Spleen (tissue), 11 donors: ENCODE data around the gene TMA16. TPM values are rescaled to one million over a fixed set of nuclear protein-coding genes. Genes with fewer than 3 reads are reported as not detected.

ENCODE experiments used
- DNase-seq: peaks from one replicate; pipeline ENCODE4 v3.0.0-alpha.2; 2020
- H3K27ac ChIP-seq, 8 donors: fragments of 200-600 bp; sonication (generic) in 7 of 8; 1 replicate in 4 of 8; 2 replicates in 4 of 8; pipeline versions ENCODE4 v1.5.0 to v1.8.0; 2016 to 2021; ENCODE audit warnings: inconsistent platforms in 4 of 8, mild to moderate bottlenecking in 4 of 8, moderate library complexity in 1 of 8
- H3K27me3 ChIP-seq, 7 donors: fragments of 200-600 bp; sonication (generic) in 6 of 7; replicated peaks in 1 of 7; 1 replicate in 4 of 7; 2 replicates in 3 of 7; pipeline versions ENCODE4 v1.5.0 to v1.8.0; 2016 to 2021; ENCODE audit warnings: inconsistent platforms in 3 of 7, mild to moderate bottlenecking in 1 of 7
- H3K36me3 ChIP-seq, 6 donors: fragments of 200-600 bp; sonication (generic) in 5 of 6; 1 replicate in 4 of 6; 2 replicates in 2 of 6; pipeline versions ENCODE4 v1.5.0 to v1.8.0; 2016 to 2021; ENCODE audit warnings: inconsistent platforms in 2 of 6
- H3K4me1 ChIP-seq, 6 donors: fragments of 200-600 bp; sonication (generic) in 5 of 6; 1 replicate in 3 of 6; 2 replicates in 3 of 6; pipeline versions ENCODE4 v1.5.0 to v1.8.0; 2016 to 2021; ENCODE audit warnings: inconsistent platforms in 3 of 6
- H3K4me3 ChIP-seq, 8 donors: fragments of 200-600 bp; sonication (generic) in 7 of 8; 1 replicate in 4 of 8; 2 replicates in 4 of 8; pipeline versions ENCODE4 v1.5.0 to v1.8.0; 2016 to 2021; ENCODE audit warnings: inconsistent platforms in 4 of 8, mild to moderate bottlenecking in 4 of 8, moderate library complexity in 2 of 8
- H3K9me3 ChIP-seq, 8 donors: fragments of 200-600 bp; sonication (generic) in 7 of 8; 1 replicate in 4 of 8; 2 replicates in 4 of 8; pipeline versions ENCODE4 v1.5.0 to v1.8.0; 2016 to 2021; ENCODE audit warnings: inconsistent platforms in 4 of 8
- POLR2A ChIP-seq, 3 donors: fragments of 450-650 bp; IDR thresholded peaks; one replicate each; pipeline ENCODE4 v1.5.1; 2017; ENCODE audit warnings: antibody characterized with exemption in 3 of 3, mild to moderate bottlenecking in 1 of 3
- POLR2AphosphoS5 ChIP-seq, 3 donors: sonication (generic); formaldehyde crosslinking; IDR thresholded peaks; one replicate each; pipeline ENCODE4 v1.5.1; 2017; ENCODE audit warnings: antibody characterized with exemption in 3 of 3
- WGBS, 5 donors: extraction: QIAGEN DNeasy Blood & Tissue Kit in 3 of 5; methylation state at CpG; one replicate each; pipeline versions ENCODE4 v1.1.5 to v1.1.7; 2013 to 2018; 5-methylcytosine and 5-hydroxymethylcytosine counted together
- intact Hi-C: fragments of 100-400 bp; cut with DNase I; formaldehyde crosslinking; loops from one replicate; pipeline ENCODE4 v1.15.0; 2023; ENCODE audit warnings: low total_unique reads
- polyA plus RNA-seq, 3 donors: library from polyadenylated mRNA; stranded (reverse); fragments of 200-250 nt; gene quantifications; one replicate each; pipeline ENCODE4 v1.2.1, GENCODE V29; 2013
- total RNA-seq, 7 donors: library from RNA; depleted of rRNA in 3 of 7; stranded (reverse); fragments of >200 nt in 3 of 7; fragmentation: NEBNext Ultra II Directional in 4 of 7; extraction: Animal tissue kit (Norgen Biotek cat#: 25700) in 4 of 7; gene quantifications; one replicate each; pipeline versions ENCODE4 v1.1.0 to v1.2.1, GENCODE V29; 2016 to 2021
- TF ChIP-seq, protein P1 (sequence below), 11 experiments: fragments of 200-600 bp in 7 of 11; fragments of 450-650 bp in 4 of 11; sonication (generic) in 4 of 11; IDR thresholded peaks in 8 of 11; conservative IDR thresholded peaks in 3 of 11; 1 replicate in 7 of 11; 2 replicates in 4 of 11; pipeline versions ENCODE4 v1.4.0 to v1.8.0; 2016 to 2021; ENCODE audit warnings: antibody characterized with exemption in 11 of 11, inconsistent platforms in 4 of 11, mild to moderate bottlenecking in 1 of 11
- donor health status: healthy with polysubstance abuse.
- donor health status: DM: no; HTN: no; CAD: no; lungs with moderate emphysema.
- donor health status: DM: no; HTN: no; CAD: no.
- donor health status: Bipolar disorder and iron deficiency.
- donor health status: healthy.
- donor health status: DM: no; HTN: no; CAD: no.
- donor health status: DM: yes; HTN: yes; CAD: no.

Gene TMA16
- total and polyA plus RNA-seq, 10 donors: 15.6 to 39.0 (median 29.1) TPM

DNA sequence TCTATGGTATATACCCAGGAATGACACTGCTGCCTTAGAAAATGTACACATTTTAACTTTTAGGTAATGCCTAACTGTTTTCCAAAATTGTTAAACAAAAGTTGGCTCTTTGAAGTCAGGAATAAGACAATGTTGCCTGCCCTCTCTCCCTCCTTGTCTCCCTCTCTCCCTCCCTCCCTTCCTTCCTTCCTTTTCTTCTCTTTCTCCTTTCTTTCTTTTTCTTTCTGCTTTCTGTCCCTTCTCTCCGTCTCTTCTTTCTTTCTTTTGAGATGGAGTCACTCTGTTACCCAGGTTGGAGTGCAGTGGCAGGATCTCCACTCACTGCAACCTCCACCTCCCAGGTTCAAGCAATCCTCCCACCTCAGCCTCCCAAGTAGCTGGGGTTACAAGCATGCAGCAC, 4.6 kb upstream of the TMA16 start:
- intact Hi-C loops: loop anchor here (5.0 to 10.0 kb wide), 2 partner anchors 57 to 185 kb away; no protein-coding TSS in a partner anchor
- TF ChIP-seq POLR2AphosphoS5 (IDR thresholded peaks at IDR 0.05) (no peak), POLR2A (IDR thresholded peaks at IDR 0.05) (no peak)
- TF ChIP-seq, protein P1, sequence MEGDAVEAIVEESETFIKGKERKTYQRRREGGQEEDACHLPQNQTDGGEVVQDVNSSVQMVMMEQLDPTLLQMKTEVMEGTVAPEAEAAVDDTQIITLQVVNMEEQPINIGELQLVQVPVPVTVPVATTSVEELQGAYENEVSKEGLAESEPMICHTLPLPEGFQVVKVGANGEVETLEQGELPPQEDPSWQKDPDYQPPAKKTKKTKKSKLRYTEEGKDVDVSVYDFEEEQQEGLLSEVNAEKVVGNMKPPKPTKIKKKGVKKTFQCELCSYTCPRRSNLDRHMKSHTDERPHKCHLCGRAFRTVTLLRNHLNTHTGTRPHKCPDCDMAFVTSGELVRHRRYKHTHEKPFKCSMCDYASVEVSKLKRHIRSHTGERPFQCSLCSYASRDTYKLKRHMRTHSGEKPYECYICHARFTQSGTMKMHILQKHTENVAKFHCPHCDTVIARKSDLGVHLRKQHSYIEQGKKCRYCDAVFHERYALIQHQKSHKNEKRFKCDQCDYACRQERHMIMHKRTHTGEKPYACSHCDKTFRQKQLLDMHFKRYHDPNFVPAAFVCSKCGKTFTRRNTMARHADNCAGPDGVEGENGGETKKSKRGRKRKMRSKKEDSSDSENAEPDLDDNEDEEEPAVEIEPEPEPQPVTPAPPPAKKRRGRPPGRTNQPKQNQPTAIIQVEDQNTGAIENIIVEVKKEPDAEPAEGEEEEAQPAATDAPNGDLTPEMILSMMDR (IDR thresholded peaks at IDR 0.05 in 8 of 11, conservative IDR thresholded peaks at IDR 0.05 in 3 of 11): no peak
- H3K36me3 ChIP-seq: no peaks in the 10 kb centered on the region
- H3K27ac ChIP-seq: no peak overlapping the region
- no peaks in the 10 kb centered on the region for H3K9me3 ChIP-seq
- 56 to 80% (median 71%) methylated on average over 1 of the region's 1 CpG for WGBS, 5 donors
- H3K4me3 ChIP-seq: no peak overlapping the region
- no peak for DNase-seq
- H3K27me3 ChIP-seq: no peaks in the 10 kb centered on the region
- peaks cover 0 to 22% (median 13%) of the 10 kb centered on the region in 6 donors for H3K4me1 ChIP-seq

DNA sequence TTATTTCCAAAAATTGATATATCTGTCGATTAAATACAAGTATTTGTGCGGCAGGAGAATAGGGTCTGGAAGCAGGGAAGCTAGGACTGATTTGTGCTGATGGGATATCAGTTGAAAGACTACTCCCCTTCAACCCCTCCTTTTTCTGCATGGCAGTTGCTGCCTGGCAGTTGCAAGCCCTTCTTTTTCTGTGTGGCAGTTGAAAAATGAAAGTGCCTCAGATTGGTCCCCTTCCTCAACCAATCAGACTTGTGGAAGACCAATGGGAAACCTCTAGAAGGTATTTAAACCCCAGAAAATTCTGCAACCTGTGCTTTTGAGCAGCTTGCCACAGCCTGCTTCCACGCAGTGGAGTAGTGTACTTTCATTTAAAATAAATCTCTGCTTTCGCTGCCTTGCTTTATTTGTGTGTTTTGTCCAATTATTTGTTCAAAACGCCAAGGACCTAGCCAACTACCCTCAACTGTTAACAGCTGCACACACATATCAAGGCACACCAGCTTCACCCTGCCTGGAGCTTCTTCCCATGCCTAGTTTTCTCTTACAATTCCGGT, 1.5 kb upstream of the TMA16 start:
- Histone ChIP-seq H3K27me3 (no peaks in the 10 kb centered on the region), H3K4me3 (peak overlapping the region in 1 of 8 donors; percentile 95), H3K36me3 (peaks cover 0 to 6% (median 0%) of the 10 kb centered on the region in 6 donors), H3K4me1 (peaks cover 20 to 45% (median 36%) of the 10 kb centered on the region in 6 donors), H3K27ac (peak overlapping the region in 7 of 8 donors; percentile 87 to 94 (median 92)), H3K9me3 (no peaks in the 10 kb centered on the region)
- WGBS, 5 donors: 93 to 98% (median 96%) methylated on average over 6 of the region's 6 CpGs
- no peak for DNase-seq
- TF ChIP-seq POLR2AphosphoS5 (IDR thresholded peaks at IDR 0.05): no peak
- no peak for TF ChIP-seq POLR2A (IDR thresholded peaks at IDR 0.05)
- TF ChIP-seq, protein P1 (IDR thresholded peaks at IDR 0.05 in 8 of 11, conservative IDR thresholded peaks at IDR 0.05 in 3 of 11): no peak
- intact Hi-C loops: no loop called here

DNA sequence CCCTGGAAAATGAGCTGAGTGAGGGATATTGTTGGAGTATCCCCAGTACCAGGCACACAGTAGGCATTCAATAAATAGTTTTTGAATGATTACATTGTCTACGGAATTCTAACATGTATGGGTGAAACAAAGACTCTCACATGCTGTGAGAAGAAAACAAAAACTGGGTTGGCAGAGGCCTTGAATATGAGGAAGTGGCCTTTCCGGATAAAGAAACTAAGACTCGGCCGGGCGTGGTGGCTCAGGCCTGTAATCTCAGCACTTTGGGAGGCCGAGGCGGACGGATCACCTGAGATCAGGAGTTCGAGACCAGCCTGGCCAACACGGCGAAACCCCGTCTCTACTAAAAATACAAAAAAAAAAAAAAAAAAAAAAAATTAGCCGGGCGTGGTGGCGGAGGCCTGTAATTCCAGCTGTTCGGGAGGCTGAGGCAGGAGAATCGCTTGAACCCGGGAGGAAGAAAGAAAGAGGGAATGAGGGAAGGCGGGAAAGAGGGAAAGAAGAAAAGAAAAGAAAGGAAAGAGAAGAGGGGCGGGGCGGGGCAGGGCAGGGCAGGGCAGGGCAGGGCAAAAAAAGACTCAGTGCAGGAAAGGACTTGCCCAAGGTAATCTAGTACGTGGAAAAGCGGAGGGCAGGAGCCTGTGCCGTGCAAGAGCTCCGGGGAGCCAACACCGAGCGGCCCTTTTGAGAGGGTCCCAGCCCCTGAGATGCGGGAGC, 689 bp upstream of the TMA16 start:
- Histone ChIP-seq H3K9me3 (no peaks in the 10 kb centered on the region), H3K27ac (peak overlapping the region; percentile 87 to 94 (median 92)), H3K27me3 (no peaks in the 10 kb centered on the region), H3K4me1 (peaks cover 20 to 50% (median 36%) of the 10 kb centered on the region in 6 donors), H3K4me3 (peak overlapping the region; percentile 76 to 97 (median 88)), H3K36me3 (peaks cover 0 to 6% (median 0%) of the 10 kb centered on the region in 6 donors)
- intact Hi-C loops: no loop called here
- 26 to 36% (median 31%) methylated on average over 27 to 28 of the region's 28 CpGs for WGBS, 5 donors
- TF ChIP-seq, protein P1 (IDR thresholded peaks at IDR 0.05 in 8 of 11, conservative IDR thresholded peaks at IDR 0.05 in 3 of 11): no peak
- TF ChIP-seq POLR2AphosphoS5 (IDR thresholded peaks at IDR 0.05) (no peak), POLR2A (IDR thresholded peaks at IDR 0.05) (no peak)
- peak; percentile 87 for DNase-seq

DNA sequence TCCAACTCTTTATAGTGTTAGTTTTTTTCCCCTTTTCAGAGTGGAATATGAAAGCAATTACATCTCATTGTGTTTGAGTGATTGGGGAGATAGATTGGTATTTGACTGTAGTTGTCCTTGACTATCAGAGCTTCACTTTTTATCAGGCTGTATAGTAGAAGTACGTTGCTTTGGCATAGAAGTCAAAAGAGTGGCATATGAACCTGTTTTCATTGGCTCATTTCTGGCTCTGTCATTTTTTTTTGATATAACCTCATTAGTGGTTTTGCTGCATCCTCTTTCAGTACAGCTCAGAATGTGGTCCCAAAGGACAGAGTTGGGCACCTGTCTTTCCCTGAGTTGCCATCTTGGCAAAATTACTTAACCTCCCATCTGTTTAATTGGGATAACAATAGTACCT, 1.4 kb downstream of the TMA16 start:
- Histone ChIP-seq H3K27me3 (no peaks in the 10 kb centered on the region), H3K9me3 (no peaks in the 10 kb centered on the region), H3K4me1 (peaks cover 20 to 65% (median 42%) of the 10 kb centered on the region in 6 donors), H3K4me3 (peak overlapping the region; percentile 76 to 97 (median 88)), H3K36me3 (peaks cover 0 to 6% (median 0%) of the 10 kb centered on the region in 6 donors), H3K27ac (peak overlapping the region in 6 of 8 donors; percentile 87 to 94 (median 92))
- no peak for DNase-seq
- TF ChIP-seq POLR2AphosphoS5 (IDR thresholded peaks at IDR 0.05): peak in 1 of 3 donors; percentile 5
- TF ChIP-seq, protein P1 (IDR thresholded peaks at IDR 0.05 in 8 of 11, conservative IDR thresholded peaks at IDR 0.05 in 3 of 11): no peak
- peak in 1 of 3 donors; percentile 9 for TF ChIP-seq POLR2A (IDR thresholded peaks at IDR 0.05)
- WGBS, 5 donors: 0 to 4% (median 0%) methylated on average over 1 of the region's 1 CpG
- intact Hi-C loops: no loop called here
